HS-27A (cell line): ENCODE data around the gene MPPED1.

Source experiments
- DNase-seq: peaks from one replicate; pipeline ENCODE4 v3.0.0-alpha.2; 2012; ENCODE audit warnings: low read depth, missing footprints

The MPPED1 gene

DNA sequence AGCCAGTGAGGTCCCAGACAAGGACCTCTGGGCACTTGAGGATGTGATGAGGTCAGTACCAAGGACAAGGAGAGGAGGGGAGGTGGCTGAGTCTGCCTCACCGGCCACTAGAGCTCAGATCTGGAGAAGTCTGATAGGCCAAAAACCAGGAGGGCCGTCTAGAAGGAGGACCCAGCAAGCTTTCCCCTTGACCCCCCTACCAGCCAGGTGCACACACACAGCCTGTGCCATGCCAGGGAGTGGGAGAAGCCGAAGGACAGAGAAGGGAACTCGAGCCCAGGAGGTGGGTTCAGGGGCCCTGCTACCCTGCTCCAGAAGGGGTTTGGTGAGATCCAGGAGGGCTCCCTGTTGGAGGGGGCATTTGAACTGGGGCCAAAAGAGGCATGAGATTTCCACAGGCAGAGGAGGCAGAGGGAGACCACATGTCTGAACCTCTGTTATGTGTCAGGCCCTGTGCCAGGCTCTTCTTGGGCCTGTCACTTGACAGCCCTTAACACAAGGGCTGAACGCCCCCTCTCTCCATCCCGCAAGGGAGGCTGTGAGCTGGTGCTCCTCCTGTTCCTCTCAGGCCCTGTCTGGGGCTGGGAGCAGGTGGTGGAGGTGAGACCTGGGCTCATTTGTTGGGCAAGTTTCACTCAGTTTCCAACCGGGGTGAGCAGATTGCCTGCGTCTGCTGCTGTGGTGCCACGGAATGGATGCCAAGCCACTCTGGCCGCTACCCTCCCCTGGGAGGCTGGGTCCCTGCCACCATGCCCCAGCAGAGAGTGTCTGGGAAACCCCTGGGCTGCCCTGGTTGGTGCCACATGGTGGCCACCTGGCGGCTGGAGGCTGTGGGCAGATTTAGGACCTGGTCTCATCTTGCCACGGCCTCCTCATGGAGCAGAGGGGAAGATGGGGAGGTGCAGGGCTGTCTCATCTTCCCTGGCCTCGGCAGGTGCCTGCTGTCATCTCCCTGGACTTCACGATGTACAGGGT, 65.2 kb downstream of the MPPED1 start:
- no peak for DNase-seq

DNA sequence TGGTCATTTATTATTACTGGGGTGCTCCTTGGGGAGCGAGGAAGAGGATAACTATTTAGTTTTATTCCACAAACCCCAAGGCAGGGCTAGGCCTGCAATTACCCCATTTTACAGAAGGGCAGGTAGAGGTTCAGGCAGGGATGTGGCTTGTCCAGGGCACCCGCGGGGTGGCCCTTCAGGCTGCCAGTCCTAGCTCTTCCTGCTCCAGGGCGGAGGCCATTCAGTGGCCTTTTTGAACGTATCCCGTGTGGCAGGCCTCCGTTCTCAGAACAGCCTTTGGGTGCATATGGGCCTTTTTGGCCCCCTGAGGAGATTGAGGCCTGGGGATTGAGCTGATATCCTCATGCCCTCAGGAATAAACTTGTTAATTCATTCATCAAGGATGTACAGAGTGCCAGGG, 66.2 kb downstream of the MPPED1 start:
- DNase-seq: no peak

DNA sequence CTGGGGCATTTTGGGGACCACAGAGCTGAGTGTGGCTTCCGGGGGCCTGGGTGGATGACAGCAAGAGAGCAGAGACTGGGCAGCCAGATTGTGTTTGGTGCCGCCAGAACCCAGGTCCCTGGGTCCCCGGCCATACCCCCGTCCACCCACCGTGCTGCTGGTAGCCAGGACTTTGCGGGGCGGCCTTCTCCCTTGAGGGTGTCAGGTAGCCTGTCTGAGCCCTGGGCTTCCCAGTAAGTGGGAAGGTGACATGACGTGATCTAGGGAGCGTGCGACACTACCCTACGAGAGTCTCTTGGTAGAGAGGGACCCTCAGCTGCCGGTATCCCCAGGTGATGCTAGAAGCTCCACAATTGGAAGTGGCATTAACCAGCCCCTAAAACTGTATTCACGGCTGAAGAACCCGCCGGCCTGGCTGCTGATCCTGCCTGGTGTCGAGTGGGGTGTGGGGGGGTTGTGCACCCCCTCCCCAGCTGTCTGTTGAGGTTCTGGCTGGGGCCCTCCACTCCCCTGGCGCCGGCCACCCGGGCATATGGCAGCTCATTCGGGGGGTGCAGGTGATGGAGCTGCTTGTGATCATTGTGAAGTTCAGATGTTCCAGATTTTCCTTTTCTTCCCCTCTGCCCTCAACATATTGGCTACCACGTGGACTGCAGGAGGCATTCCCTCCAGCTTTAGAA, 66.9 kb downstream of the MPPED1 start:
- DNase-seq: no peak

DNA sequence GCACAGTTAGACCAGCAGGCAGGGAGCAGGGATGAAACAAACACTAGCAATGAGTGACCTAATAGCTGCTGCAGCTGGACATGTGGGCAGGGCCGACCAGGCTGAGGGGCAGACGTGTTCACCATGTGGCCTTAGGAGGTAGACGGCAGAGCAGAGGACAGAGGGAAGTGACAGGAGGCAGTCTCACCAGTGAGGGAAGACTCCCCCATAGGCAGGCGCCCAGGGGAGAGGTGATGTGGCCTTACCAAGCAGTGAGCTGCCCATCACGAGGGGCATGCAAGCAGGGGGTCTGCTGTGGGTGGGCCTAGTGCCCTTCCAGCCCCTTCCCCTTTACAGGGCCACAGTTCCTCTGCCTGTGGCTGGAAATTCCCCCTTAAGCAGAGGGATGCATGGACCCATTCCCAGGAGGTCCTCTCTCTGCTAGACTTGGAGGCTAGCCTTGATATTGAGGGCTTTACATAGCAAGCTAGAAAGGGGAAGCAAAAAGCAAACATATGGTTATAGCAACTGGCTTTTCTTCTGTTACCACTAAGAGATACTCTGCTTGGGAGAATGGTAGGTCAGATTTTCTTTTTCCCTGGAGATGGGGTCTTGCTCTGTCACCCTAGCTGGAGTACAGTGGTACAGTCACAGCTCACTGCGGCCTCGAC, 67.6 kb downstream of the MPPED1 start:
- DNase-seq: no peak

DNA sequence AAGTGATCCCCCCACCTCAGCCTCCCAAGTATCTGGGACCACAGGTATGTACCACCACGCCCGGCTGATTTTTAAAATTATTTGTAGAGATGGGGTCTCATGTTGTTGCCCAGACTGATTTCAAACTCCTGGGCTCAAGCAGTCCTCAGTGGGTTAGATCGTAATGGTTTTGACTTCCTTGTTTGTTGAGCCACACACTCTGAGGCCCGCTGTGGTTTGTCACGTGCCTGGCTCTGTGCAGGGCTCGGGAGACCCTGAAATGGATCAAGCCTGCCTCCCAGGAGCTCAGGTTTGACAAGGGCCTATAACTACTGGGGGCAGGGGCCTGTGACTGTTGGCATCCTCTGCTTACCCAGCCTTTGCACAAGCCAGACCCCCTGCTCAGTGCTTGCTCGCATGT, 68.1 kb downstream of the MPPED1 start:
- DNase-seq: no peak

DNA sequence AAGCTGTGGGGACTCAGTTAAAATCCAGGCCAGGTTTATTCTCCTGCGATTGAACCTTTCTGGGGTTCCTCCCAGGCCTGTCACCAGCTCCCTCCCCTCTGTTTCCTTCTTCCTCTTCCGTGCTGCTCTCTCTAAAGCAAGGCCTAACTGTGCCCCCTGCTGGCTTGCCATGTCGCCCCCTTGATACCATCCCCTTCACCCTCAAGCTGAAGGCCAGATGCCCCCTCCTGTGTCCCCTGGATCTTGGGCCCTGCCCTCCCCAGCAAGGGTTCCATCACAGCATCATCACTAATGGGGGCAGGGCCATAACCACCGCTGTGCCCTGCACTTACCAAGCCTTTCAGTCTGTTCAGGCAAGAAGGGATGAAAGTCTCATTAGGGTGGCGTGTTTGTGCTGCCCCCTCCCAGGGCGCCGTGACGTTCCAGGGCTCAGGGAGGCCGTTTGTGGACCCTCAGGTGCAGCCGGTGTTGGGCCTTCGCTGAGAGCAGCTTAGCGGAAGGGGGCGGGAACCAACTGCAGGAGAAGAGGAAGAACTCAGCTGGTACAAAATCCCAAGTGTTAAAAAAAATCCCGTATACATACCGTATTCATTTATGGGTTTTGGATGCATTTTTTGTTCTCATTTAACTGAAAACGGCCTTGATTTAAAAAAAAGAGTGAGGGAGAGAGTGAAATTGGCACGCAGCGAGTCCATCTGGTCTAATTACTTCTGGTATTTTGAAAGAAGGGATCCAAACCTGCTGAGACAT, 69.9 kb downstream of the MPPED1 start:
- DNase-seq: no peak

DNA sequence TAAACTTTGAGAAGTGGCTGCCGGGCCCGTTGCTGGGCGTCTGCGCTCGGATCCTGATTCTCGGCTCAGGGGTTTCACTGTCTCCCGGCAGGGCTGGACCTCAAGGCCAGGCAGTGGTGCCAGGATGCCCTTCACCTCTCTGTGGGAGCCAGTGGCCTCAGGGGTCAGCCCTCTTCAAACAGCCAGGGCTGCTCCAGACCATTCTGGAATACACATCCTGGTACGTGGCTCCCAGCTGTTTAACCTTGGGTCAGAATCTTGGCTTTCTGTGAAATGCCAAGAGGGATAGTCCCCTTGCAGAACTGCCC, 70.5 kb downstream of the MPPED1 start:
- DNase-seq: no peak

DNA sequence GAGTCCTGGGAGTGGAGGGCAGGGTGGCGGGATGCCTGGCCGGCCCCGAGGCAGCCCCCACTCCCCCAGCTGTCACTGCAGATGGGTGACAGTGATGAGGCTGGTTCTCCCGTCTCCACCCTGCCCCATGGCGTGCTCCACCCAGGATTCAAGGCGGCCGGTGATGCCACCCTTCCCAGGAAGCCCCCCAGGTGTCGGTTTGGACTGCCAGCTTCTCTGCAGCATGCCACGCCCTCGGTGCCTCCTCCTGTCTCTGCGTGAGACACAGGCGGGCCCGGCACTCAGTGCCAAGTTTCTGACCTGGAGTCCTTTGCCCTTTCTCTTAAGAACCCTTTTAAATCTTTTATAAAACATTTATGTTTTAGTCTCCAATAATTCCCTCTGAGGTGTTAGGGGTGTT, 71.5 kb downstream of the MPPED1 start:
- DNase-seq: no peak

DNA sequence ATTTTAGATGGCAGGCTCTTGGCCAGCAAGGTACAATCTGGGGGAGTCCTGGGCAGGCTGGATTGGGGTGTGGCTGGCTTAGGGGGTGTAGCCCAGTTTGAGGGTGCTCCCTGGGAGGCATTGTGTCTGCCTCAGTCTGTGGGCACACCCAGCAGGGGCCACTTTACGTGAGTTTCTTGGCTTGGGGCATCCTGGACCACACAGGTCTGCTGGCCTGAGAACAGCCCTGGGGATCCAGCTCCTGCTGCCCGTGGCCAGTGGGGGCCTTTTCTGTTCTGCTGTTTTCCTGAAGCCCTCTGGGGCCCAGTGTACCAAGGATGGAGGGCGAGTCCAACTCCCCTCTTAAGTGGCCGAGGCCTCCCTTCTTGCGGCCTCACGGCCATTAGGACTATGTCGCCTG, 71.9 kb downstream of the MPPED1 start:
- DNase-seq: no peak

DNA sequence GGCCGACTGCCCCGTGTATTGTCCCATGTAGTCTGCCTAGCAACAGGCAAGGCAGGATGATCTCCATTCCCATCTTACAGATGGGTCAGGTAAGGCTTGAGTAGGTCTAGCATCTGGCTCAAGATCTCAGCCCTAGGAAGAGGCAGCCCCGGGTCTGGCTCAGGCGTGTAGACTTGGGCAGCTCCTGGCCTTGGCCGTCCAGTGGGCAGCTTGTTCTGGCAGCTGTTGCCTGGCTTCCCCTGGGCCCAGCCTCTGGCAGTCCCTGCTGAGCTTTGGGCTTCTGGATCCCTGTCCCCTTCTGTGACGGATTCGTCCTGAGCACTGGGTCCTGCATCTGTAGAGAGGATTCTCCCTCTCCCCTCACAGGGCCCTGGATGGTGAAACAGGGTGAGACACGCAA, 72.4 kb downstream of the MPPED1 start:
- DNase-seq: no peak

DNA sequence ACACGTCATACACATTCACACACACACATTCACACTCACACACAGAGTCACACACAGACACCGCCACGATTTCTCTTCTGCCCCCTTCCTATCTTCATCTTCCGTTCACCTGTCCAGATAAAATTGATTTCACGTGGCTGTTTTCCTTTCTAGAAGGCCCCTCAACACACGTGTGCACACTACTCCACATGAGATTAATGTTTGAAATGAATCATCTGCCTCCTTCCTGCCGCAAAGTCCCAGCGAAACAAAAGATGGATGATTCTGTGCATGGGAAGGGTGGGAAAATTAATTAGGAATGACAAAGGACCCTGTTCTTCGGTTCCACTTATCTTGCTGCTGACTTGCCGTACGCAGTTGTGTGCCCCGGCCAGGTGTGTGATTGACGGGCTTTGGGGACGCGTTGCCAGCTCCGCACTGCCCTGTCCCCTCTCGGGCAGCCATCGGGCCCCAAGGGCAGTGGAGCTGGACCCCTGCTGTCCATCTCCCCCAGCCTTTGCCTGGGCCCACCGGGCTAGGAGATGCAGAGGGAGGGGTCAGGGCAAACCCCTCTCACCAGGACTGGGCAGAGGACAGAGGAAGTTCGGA, 73.8 kb downstream of the MPPED1 start:
- no peak for DNase-seq

DNA sequence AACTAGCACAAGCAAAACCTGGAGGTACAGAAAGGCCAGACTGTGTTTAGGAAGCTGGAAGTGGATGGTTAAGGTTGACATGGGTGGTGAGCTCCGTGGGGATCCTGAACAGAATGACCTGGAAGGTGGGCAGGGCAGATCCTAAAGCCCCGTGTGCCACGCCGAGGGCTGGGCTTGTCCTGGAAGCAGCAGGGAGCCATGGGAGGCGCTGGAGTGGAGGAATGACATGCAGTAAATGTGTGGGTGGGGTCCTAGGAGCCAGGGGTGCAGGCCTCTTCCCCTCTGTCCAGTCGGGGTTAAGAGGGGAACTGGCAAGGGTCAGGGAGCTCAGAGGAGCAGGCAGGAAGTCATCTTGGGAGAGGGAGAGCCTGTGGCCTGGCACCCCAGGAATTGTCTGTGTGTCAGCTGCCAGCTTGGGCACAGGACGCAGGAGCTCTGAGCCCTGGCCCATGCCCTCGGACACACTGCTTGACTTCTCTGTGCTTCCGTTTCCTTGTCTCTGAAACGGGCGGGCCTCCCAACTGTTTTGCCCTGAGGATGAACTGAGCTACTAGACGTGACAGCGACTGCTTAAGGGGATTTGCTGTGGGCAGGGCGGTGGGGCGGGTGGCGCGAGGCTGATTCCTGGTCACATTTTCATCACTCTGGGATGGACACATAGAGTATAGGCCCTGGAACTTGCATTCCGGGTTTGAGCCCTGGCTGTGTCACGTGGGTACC, 75.7 kb downstream of the MPPED1 start:
- no peak for DNase-seq

DNA sequence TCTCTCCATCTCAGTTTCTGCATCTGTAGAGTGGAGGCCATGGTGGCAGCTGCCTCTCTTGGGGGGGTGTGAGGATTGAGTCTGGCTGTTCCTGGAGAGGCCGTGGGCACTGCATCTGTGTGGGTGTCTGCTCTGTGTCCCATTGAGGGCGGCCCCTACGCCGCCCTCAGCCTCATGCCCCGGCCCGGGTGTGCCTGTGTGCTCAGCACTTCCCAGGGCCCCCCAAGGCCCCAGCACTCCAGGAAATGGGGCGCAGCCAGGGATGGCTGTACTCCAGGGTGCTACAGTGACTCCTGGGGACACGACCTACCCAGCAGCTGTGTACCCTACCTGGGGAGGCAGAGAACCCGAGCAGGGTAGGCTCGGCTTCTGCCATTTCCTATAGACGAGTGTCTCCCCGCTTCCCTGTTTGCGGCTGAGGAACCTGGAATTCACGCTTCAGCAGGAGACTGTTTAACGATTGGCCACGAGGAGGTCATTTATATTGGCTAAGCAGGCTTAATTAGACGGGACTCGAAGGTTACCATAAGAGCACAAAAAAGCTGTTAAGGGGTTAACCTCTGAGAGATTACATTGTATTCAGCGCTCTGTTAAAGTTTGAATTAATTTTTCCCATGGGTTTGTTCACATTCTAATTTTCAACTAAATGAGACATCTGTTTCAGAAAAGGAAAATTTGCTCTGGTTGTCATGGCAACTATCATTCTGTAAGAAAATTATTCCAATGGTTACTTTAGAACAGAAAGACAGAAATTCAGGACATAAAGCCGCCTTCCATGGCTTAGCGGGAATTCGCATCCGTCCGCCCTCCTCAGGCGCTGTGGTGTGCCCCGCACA, 76.4 kb downstream of the MPPED1 start:
- DNase-seq: no peak

DNA sequence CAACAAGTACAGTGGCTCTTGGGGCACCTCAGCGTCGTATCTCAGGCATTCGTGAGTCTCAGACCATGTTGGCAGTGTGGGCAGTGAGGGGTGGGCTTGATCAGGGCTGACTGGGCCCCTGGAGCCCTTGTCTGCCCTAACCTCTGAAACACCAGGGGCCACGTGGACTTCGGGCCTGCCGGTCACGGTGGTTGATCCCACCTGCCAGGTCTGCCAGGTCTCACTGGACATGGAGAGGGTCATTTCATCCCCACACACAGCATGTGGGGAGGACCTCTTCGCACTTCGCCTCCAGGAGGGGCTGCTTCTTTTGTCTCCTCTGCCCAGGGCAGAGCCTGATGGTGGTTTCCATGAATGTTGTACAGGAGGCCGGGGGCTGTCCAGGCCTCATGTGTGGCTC, 77.1 kb downstream of the MPPED1 start:
- no peak for DNase-seq

DNA sequence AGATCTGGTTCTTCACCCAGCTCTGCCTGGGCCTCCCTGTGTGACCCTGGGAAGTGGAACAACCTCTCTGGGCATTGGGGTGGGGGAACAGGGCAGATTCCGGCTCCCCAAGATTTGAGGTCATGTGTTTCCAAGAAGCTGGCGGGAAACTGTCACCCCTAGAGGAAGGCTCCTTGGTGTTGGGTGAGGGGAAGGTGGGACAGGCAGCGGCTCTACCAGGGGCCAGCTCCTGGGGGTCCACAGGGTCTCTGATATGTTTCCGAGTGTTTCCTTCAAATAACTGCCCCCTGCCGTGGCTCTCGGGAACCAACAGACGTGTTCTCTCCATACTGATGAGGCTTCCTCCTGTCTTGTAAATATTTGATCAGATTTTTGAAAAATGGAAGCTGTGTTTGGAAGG, 78.5 kb downstream of the MPPED1 start:
- no peak for DNase-seq

DNA sequence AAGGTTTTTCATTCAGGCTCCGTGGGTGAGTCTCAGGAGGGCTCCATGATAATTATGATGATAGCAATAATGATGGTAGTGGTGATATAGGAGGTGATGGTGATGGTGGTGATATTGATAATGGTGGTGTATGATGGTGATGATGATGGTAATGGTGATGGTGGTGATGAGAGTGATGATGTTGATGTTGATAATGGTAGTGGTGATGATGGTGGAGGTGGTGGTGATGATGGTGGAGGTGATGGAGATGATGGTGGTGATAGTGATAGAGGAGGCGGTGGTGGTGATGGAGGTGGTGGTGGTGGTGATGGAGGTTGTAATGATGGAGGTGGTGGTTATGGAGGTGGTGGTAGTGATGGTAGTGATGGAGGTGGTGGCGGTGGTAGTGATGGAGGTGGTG, 79.4 kb downstream of the MPPED1 start:
- DNase-seq: no peak

DNA sequence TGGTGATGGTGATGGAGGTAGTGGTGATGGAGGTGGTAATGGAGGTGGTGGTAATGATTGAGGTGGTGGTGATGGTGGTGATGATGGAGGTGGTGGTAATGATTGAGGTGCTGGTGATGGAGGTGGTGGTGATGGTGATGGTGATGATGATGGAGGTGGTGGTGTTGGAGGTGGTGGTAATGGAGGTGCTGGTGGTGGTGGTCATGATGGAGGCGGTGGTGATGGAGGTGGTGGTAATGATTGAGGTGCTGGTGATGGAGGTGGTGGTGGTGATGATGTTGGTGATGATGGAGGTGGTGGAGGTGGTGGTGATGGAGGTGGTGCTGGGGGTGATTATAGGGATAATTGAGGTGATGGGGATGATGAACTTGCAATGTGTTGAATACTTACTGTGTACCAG, 79.9 kb downstream of the MPPED1 start:
- DNase-seq: no peak

DNA sequence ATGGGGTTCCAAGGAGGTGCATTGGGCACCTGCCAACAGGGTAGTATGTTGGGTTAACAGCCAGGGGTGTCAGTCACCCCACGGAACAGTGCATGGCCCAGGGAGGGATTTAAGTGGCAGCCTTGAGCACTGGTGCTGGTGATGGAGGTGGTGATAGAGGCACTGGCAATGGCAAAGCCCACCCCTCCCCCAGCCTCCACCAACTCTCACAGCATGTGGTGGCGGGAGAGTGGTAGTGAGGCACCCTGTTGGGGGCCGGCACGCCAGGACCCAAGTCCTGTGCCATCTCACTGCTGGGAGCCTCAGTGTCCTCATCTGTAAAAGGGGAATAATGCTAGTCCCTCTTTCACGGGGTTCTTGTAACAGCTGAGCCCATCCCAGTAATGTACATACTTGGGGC, 81.5 kb downstream of the MPPED1 start:
- no peak for DNase-seq

DNA sequence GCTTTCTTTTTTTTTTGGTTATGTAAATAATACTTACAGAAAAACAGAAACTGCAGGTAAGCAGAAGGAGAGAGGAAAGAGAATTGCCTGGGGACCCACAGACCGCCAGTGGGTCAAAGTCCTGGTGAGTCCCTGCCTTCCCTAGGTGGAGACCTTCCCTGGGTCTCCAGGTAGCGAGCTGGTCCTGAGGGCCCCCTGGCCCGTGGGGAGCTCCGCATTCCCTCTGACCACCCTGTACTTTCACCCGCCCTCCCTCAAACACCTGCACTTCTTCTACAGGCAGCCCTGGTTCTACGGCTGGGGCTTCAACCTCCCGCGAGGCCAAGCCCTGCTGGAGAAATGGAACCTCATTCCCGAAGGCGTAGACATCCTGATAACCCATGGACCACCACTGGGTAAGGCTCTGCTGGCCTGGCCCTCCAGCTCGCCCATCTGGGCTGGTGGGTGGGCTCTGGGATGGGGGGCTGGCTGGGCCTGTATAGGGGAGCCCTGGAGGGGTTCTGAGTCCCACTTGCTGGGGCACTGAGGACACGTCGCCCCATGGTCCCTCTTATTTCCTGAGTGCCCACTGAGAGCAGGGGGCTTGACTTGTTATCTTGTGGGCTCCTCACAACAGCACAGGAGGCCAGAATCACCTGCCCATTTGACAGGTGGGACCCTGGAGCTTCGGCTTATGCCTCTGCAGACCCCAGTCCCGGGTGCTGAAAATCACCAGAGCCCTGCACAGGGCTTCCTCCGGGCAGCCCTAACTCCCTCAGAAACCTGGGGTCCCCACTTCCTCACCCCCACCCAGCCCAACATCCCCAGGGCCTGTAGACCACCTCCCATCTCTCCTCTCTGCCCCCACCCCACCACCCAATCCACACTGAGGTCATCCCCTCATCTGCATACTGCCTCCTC, 86.4 kb downstream of the MPPED1 start:
- no peak for DNase-seq
